MM.1S (cell line): ENCODE data around the gene MTERF2.

ENCODE experiments used
- DNase-seq: peaks from one replicate; pipeline ENCODE4 v3.0.0-alpha.2; 2015
- H2AFZ ChIP-seq: fragments of 300-600 bp; sonication (generic); 2 replicates; pipeline ENCODE4 v1.6.0; 2016; ENCODE audit warnings: antibody characterized with exemption, low read length
- H3F3A ChIP-seq: fragments of 300-600 bp; sonication (generic); 2 replicates; pipeline ENCODE4 v1.6.1; 2016; ENCODE audit warnings: mild to moderate bottlenecking, antibody characterized with exemption, low read length, moderate library complexity, mixed read lengths; ENCODE audit not compliant: insufficient read depth
- H3K27ac ChIP-seq: fragments of 300-600 bp; sonication (generic); 2 replicates; pipeline ENCODE4 v1.5.1; 2016; ENCODE audit warnings: mild to moderate bottlenecking, low read length
- H3K27me3 ChIP-seq: fragments of 300-600 bp; sonication (generic); replicated peaks from 2 replicates; pipeline ENCODE4 v1.6.0; 2016; ENCODE audit warnings: low read length; ENCODE audit not compliant: insufficient read depth
- H3K36me3 ChIP-seq: fragments of 300-600 bp; sonication (generic); replicated peaks from 2 replicates; pipeline ENCODE4 v1.6.1; 2016; ENCODE audit warnings: mild to moderate bottlenecking, low read length, mixed read lengths; ENCODE audit not compliant: insufficient read depth
- H3K4me1 ChIP-seq: fragments of 300-600 bp; sonication (generic); 2 replicates; pipeline ENCODE4 v1.6.1; 2016; ENCODE audit warnings: low read length, mixed read lengths
- H3K4me2 ChIP-seq: fragments of 300-600 bp; sonication (generic); 2 replicates; pipeline ENCODE4 v1.6.0; 2016; ENCODE audit warnings: low read depth, low read length
- H3K4me3 ChIP-seq: fragments of 300-600 bp; sonication (generic); 2 replicates; pipeline ENCODE4 v1.5.1; 2016; ENCODE audit warnings: low read length, mixed read lengths
- H3K79me2 ChIP-seq: fragments of 300-600 bp; sonication (generic); 2 replicates; pipeline ENCODE4 v1.6.1; 2016; ENCODE audit warnings: mixed run types, low read length, mixed read lengths
- H3K9ac ChIP-seq: fragments of 300-600 bp; sonication (generic); 2 replicates; pipeline ENCODE4 v1.6.1; 2016; ENCODE audit warnings: low read length, mixed read lengths
- H3K9me2 ChIP-seq: fragments of 300-600 bp; sonication (generic); replicated peaks from 2 replicates; pipeline ENCODE4 v1.6.1; 2016; ENCODE audit warnings: mild to moderate bottlenecking, low read length, mixed read lengths; ENCODE audit not compliant: insufficient read depth
- H3K9me3 ChIP-seq: fragments of 300-600 bp; sonication (generic); replicated peaks from 2 replicates; pipeline ENCODE4 v1.6.1; 2016; ENCODE audit warnings: mild to moderate bottlenecking, low read length, mixed read lengths; ENCODE audit not compliant: insufficient read depth
- H4K20me1 ChIP-seq: fragments of 300-600 bp; sonication (generic); 2 replicates; pipeline ENCODE4 v1.6.1; 2016; ENCODE audit warnings: mild to moderate bottlenecking, low read length, moderate library complexity, mixed read lengths; ENCODE audit not compliant: insufficient read depth
- EZH2 ChIP-seq: fragments of 300-600 bp; sonication (generic); optimal IDR thresholded peaks from 2 replicates; pipeline ENCODE3; 2017; ENCODE audit warnings: low read depth, mild to moderate bottlenecking, antibody characterized with exemption, low read length, mixed read lengths
- EZH2phosphoT487 ChIP-seq: fragments of 300-600 bp; sonication (generic); IDR thresholded peaks from 2 replicates; pipeline ENCODE4 v1.6.1; 2018; ENCODE audit warnings: antibody characterized with exemption, low read length
- TF ChIP-seq, protein P1 (sequence below): fragments of 300-600 bp; sonication (generic); IDR thresholded peaks from 2 replicates; pipeline ENCODE4 v1.5.1; 2016; ENCODE audit warnings: antibody characterized with exemption, low read length, mixed read lengths

Gene MTERF2

DNA sequence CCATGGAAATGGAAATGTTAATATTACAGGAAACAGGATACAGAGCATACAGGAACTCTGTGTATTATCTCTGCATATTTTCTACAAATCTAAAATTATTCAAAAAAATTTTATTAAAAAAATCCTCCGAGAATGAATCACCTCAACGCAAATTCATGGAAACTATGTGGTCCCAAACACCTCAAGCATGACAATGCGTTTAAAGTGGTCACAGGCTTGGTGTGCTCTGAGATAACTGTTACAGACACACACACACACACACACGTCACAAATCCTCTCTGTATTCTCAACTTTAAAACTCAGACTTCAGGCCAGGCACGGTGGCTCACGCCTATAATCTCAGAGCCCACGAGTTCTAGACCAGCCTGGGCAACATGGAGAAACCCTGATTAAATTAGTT is 45.3 kb upstream of the MTERF2 start:
- no peaks in the 10 kb centered on the region for H4K20me1 ChIP-seq
- TF ChIP-seq EZH2phosphoT487 (no peak), EZH2 (no peak)
- TF ChIP-seq, protein P1, sequence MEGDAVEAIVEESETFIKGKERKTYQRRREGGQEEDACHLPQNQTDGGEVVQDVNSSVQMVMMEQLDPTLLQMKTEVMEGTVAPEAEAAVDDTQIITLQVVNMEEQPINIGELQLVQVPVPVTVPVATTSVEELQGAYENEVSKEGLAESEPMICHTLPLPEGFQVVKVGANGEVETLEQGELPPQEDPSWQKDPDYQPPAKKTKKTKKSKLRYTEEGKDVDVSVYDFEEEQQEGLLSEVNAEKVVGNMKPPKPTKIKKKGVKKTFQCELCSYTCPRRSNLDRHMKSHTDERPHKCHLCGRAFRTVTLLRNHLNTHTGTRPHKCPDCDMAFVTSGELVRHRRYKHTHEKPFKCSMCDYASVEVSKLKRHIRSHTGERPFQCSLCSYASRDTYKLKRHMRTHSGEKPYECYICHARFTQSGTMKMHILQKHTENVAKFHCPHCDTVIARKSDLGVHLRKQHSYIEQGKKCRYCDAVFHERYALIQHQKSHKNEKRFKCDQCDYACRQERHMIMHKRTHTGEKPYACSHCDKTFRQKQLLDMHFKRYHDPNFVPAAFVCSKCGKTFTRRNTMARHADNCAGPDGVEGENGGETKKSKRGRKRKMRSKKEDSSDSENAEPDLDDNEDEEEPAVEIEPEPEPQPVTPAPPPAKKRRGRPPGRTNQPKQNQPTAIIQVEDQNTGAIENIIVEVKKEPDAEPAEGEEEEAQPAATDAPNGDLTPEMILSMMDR: no peak
- no peak overlapping the region for H2AFZ ChIP-seq
- no peak overlapping the region for H3K9ac ChIP-seq
- H3K27me3 ChIP-seq: no peaks in the 10 kb centered on the region
- H3K9me3 ChIP-seq: no peaks in the 10 kb centered on the region
- no peak overlapping the region for H3K4me3 ChIP-seq
- no peaks in the 10 kb centered on the region for H3K79me2 ChIP-seq
- H3K4me1 ChIP-seq: no peaks in the 10 kb centered on the region
- H3F3A ChIP-seq: no peaks in the 10 kb centered on the region
- H3K9me2 ChIP-seq: no peaks in the 10 kb centered on the region
- no peak overlapping the region for H3K27ac ChIP-seq
- no peaks in the 10 kb centered on the region for H3K36me3 ChIP-seq
- H3K4me2 ChIP-seq: no peak overlapping the region
- DNase-seq: no peak

DNA sequence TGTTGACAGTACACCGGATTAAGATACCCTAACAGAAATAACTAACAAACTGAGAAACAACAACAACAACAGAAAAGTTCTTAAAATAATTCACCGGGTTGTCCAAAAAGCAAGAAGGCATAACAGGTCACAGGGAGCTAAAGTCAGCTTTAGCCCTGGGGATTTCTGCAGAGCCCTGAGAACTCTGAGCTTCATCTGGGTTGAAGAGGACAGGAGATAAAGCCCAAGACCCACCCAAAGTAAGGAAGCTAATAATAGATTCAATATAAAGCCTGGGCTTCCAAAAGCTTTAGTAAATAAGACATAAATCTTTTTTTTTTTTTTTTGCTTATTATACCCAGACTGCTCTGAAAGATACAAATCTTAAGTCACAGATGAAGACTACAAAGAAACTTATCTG is 44.1 kb upstream of the MTERF2 start:
- Histone ChIP-seq H3F3A (no peaks in the 10 kb centered on the region), H3K4me3 (no peak overlapping the region), H3K36me3 (no peaks in the 10 kb centered on the region), H3K9me3 (no peaks in the 10 kb centered on the region), H4K20me1 (no peaks in the 10 kb centered on the region), H3K79me2 (no peaks in the 10 kb centered on the region), H3K9ac (no peak overlapping the region), H3K9me2 (no peaks in the 10 kb centered on the region), H2AFZ (no peak overlapping the region), H3K4me2 (no peak overlapping the region), H3K4me1 (no peaks in the 10 kb centered on the region), H3K27ac (no peak overlapping the region), H3K27me3 (no peaks in the 10 kb centered on the region)
- TF ChIP-seq, protein P1: no peak
- no peak for TF ChIP-seq EZH2phosphoT487
- TF ChIP-seq EZH2: no peak
- no peak for DNase-seq

DNA sequence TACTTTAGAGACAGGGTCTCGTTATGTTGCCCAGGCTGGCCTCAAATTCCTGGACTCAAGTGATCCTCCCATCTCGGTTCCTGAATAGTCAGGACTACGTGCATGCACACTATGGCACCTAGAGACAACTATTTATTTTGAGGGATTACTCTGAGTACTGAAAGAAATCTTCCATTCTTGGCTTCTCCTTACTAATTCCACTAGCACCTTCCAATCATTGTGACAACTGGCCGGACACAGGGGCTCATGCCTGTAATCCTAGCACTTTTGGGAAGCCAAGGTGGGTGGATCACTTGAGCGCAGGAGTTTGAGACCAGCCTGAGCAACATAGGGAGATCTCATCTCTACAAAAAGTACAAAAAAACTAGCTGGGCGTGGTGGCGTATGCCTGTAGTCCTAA is 42.1 kb upstream of the MTERF2 start:
- H3K9me2 ChIP-seq: no peaks in the 10 kb centered on the region
- no peak for DNase-seq

More for the DNA sequence above, 42.1 kb upstream of the MTERF2 start:
- H3K4me2 ChIP-seq: no peak overlapping the region
- no peaks in the 10 kb centered on the region for H3K36me3 ChIP-seq
- TF ChIP-seq, protein P1: no peak
- no peak for TF ChIP-seq EZH2phosphoT487
- TF ChIP-seq EZH2: no peak
- H4K20me1 ChIP-seq: no peaks in the 10 kb centered on the region
- H3F3A ChIP-seq: no peaks in the 10 kb centered on the region
- no peak overlapping the region for H2AFZ ChIP-seq
- H3K9ac ChIP-seq: no peak overlapping the region
- no peak overlapping the region for H3K27ac ChIP-seq
- no peak overlapping the region for H3K4me3 ChIP-seq
- H3K79me2 ChIP-seq: no peaks in the 10 kb centered on the region
- no peaks in the 10 kb centered on the region for H3K27me3 ChIP-seq
- no peaks in the 10 kb centered on the region for H3K4me1 ChIP-seq
- H3K9me3 ChIP-seq: no peaks in the 10 kb centered on the region
